ENCODE measurements around the gene ZNF600.
"Not testable (repeated sequence)": the region's sequence is repeated elsewhere in the genome, so short reads cannot be mapped to it uniquely, and the experiment has no call there.

Gene ZNF600

GRCh38 chr19:52786464-52787354 lies at the start of gene ZNF600:
Gene ZNF600, minus strand, starts transcription at chr19:52786791. Its CDS starts 7,903 bp downstream, at chr19:52778888.
- DNase-seq (ENCODE audit: low read depth) = peak; percentile 73

DNA sequence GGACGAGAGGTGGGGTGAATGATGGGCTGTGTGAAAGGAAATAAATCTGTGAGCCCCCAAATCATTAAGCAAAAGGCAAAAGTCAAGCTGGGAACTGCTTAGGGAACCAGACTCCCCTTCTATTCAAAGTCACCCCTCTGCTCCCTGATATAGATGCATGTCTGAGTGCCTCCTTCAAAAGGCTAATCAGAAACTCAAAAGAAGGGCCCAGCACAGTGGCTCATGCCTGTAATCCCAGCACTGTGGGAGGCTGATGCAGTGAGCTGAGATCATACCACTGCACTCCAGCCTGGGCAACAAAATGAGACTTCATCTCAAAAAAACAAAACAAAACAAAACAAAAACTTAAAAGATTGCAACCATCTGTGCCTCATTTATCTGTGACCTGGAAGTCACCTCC lies 47.7 kb upstream of the ZNF600 start:
- DNase-seq (ENCODE audit: low read depth) = not testable (repeated sequence)

- not testable (repeated sequence) for DNase-seq (ENCODE audit: low read depth)
Measured at GRCh38 chr19:52833541-52833940, 47.0 kb upstream of the ZNF600 start.

DNA sequence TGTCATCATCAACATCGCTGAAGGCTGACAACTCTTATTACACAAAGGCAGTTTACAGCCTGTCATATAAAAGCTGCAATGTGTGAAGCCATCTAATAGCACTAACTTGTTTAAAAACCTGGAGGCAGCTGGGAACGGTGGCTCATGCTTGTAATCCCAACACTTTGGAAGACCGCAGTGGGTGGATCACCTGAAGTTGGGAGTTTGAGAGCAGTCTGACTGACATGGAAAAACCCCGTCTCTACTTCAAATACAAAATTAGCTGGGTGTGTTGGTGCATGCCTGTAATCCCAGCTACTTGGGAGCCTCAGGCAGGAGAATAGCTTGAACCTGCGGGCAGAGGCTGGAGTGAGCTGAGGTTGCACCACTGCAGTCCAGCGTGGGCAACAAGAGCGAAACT lies 43.3 kb upstream of the ZNF600 start:
- not testable (repeated sequence) for DNase-seq (ENCODE audit: low read depth)

GRCh38 chr19:52825765-52826164 lies 39.2 kb upstream of the ZNF600 start:
- DNase-seq (ENCODE audit: low read depth) = no peak

GRCh38 chr19:52823676-52824075 lies 37.1 kb upstream of the ZNF600 start:
- no peak for DNase-seq (ENCODE audit: low read depth)

DNA sequence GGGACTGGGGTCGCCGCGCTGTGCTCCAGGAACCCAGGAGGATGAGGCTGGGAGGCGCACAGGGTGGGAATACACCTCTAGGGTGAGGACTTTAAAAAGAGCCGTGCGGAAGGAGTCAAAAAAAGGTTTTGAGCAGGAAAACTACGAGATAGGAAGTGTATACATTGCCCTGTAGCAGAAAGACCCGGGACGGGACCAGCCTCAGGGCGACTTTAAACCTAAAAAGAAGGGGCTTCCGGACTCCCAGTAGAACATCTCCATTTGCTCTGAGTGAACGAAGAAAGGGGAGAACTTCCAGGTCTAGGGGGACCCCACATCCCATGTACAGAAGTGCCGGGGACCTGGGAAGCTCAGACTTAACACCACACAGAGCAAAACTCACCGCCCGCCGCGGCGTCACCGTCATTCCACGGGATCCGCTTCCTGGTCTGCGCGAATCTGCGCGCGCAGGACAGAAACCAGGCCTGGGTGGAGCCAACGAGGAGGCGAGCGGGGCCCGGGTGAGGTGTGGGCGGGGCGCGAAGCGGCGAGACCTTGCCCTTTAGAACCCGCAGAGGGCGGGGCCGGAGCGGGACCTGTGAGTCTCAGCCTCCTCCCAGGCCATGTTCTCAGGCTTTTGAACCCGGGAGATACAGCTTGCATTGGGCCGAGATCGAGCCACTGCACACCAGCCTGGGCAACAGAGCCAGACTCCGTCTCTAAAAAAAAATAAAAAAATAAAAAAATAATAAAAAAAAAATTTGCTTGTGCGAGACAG lies 34.8 kb upstream of the ZNF600 start, which contains the start of gene ZNF28:
Gene ZNF28, minus strand, starts transcription at position 430 of the 757 bp plus-strand sequence. CDS start 3,675 bp downstream, outside the sequence.
- DNase-seq (ENCODE audit: low read depth) = peak; percentile 29

DNA sequence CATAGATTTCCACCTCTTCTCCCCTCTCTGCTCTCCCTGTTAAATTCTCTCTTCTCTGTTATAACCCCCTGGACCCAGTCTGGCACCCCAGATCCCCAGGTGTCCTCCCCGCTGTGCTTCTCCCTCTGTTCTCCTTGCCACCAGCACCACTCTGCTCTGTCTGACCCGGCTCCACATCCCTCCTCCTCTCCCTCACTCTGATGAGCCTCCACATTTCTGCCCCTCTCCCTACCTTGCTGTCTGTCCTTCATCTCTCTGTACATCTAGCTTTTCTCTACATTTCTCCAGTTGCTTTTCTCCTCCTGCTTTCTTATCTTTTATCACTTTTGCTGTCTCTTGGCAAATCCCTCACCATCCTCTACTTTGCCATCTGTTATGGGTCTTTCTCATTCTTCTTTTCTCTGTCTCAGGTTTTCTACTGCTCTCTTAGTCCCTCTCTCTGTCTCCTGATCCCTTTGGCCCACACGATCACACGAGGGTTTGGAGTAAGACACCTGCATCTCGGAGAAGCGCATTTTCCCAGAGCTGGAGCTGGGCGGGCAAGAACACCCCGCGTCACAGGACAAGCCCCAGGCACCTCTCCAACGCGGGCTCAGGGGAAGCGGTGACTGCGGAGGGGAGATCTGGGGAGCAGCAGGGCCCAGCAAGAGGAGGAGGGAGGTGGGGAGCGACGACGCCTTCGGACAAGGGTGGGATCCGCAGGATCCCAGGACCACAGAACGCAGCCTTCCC lies 34.0 kb upstream of the ZNF600 start:
- DNase-seq (ENCODE audit: low read depth) = not testable (repeated sequence)

DNA sequence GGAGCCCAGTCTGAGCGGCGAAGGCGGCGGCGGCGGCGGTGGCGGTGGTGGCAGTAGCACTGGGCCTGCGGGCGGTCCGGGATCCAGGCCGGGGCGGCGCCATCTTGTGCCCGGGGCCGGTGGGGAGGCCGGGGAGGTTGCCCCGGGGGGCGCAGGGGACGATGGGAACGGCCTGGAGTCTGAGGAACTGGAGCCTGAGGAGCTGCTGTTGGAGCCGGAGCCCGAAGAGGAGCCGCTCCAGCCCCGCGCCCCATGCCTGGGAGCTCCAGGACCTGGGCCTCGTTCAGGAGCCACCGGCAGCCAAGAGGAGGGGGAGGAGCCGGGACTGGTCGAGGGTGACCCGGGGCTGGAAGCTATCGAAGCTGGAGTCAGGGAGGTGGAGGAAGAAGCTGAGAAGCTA lies 23.2 kb upstream of the ZNF600 start:
- DNase-seq (ENCODE audit: low read depth) = no peak

GRCh38 chr19:52799950-52800640 lies 13.5 kb upstream of the ZNF600 start:
- DNase-seq (ENCODE audit: low read depth) = not testable (repeated sequence)

DNA sequence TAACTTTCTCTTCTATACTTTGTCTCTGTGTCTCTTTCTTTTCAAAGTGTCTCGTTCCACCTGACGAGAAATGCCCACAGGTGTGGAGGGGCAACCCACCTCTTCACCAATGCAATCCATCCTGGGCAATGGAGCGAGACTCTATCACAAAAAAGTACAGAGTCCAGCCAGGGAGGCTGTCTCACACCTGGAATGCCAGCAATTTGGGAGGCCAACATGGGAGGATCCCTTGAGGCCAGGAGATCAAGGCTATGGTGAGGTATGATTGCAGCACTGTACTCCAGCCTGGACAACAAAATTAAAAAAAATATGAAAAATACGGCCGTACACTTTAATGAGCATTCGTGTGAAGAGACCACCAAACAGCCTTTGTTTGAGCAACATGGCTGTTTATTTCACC lies 2.8 kb upstream of the ZNF600 start:
- no peak for DNase-seq (ENCODE audit: low read depth)

- no peak for DNase-seq (ENCODE audit: low read depth)
Measured at GRCh38 chr19:52786078-52786463, 520 bp downstream of the ZNF600 start.

DNA sequence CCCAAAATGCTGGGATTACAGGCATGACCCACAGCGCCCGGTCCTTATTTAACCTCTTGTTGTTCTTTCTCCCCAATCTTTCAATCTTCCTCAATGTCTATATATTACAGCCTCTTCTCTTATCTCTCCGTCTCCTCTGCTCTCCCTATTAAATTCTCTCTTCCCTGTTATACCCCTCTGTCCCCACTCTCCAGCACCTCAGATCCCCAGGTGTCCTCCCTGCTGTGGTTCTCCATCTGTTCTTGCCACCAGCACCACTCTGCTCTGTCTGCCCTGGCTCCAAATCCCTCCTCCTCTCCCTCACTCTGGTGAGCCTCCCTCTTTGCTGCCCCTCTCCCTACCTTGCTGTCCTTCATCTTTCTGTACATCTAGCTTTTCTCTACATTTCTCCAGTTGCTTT lies 1.1 kb downstream of the ZNF600 start:
- no peak for DNase-seq (ENCODE audit: low read depth)

GRCh38 chr19:52782864-52783263 lies 3.7 kb downstream of the ZNF600 start:
- not testable (repeated sequence) for DNase-seq (ENCODE audit: low read depth)

GRCh38 chr19:52778811-52779210 lies 7.8 kb downstream of the ZNF600 start:
- no peak for DNase-seq (ENCODE audit: low read depth)

- not testable (repeated sequence) for DNase-seq (ENCODE audit: low read depth)
Measured at GRCh38 chr19:52756447-52756846, 30.1 kb downstream of the ZNF600 start.

DNA sequence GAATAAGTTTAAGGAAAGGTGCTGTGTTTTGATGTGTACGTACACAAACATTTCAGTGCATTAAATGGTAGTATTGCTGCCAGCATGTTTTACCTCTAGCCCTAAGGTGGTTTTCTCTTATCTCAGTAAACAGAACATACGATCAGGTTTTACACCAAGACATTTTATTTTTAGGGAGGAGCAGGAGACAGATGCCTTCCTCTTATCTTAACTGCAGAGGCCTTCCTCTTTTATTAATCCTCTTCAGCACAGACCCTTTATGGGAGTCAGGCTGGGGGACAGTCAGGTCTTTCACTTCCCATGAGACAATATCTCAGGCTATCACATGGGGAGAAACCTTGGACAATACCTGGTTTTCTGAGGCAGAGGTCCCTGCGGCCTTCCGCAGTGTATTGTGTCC lies 36.8 kb downstream of the ZNF600 start:
- DNase-seq (ENCODE audit: low read depth) = no peak

GRCh38 chr19:52748336-52748950 lies 38.1 kb downstream of the ZNF600 start:
- DNase-seq (ENCODE audit: low read depth) = no peak

DNA sequence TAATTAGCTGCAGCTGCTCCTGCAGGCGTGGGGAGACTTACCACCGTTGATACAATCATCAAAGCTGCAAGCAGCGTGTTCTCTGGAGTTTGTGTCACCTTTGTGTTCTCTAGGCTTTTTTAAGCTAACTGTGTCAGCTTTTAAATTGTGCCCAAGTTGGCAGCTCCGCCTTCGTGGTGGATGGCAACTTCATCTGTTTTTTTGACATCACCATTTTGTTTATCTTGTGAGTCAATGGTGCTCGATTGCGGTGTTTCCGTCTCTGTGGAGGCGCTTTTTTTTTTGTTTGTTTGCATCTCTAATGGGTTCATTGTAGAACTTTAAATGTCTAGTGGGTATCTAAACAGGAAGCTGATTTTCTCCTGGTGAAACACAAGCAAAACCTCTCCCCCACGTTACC lies 40.7 kb downstream of the ZNF600 start:
- not testable (repeated sequence) for DNase-seq (ENCODE audit: low read depth)

DNA sequence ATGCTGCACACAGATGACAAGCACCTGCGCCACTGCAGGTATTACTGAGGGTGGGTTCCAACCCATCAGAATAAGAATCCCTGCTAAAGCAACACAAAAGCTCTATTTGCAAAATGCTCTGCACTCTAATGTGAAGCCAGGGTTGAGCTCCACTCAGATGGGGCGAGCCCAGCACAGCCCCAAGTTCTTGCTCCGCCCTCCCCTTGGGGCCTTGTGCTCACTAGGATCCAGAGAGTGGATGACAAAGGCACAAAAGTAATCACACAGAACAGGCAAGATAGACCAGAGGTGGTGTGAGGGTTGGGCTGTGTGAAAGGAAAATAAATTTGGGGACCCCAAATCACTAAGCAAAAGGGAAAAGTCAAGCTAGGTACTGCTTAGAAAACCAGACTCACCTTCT lies 43.5 kb downstream of the ZNF600 start:
- no peak for DNase-seq (ENCODE audit: low read depth)

DNA sequence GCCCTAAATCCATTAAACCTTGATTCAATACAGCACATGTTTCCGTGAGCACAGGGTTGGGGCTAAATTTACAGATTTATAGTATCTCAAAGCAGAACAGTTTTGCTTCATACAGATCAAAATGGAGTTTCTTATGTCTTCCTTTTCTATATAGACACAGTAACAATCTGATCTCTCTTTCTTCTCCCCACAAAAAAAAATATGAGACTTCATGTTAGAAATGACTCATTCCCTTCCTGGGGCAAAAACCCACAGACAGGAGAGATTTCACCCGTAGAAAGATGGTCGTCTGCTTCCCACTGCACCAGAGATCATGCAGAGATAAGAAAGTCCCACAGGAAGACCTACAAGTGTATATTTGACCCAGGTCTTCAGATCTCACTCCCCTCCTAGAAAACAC lies 44.1 kb downstream of the ZNF600 start:
- no peak for DNase-seq (ENCODE audit: low read depth)
